Measurements from ENCODE around the gene EIF2AK2. TPM values are rescaled to one million over a fixed set of nuclear protein-coding genes. Genes with fewer than 3 reads are reported as not detected.

EIF2AK2 gene
- total RNA-seq, 1 donor from 2014 or later: 57.1 TPM

DNA sequence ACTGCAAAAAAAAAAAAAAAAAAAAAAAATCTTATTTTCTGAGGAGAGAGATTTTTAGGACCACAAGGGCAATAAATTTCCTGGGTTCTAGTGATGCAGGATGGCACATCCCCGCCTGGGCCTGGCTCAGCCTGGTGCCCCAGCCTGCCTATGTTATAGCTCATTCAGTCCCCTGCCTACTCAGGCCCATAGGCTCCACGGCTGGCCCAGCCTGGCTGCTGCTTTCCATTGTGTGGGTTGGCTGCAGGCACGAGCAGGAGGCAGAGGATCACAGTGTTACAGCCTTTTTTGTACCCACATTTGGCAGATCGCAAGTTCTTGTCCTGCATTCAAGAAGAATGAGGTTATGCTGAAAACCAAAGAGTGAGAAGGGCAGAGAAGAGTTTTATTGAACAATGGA is 34.5 kb upstream of the EIF2AK2 start:
- no peak for TF ChIP-seq CTCF (IDR thresholded peaks at IDR 0.05)

DNA sequence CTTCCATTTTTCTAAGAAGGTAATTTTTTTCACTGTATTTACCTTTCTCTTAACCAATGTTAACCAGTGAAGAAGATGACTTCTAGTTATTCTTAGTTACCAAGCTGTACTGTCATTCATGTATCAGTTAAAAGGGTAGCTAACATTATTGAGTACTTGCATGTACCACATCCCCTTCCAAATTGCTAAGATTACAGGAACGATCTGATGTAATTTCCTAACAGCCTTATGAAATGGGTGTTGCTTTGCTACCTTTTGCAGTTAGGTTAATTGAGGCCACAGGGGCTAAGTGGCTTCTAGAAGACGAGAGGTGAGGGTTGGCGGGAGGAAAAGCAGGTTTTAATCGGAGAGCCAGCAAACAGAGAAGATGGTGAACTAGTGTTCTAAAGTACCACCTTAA is 33.5 kb upstream of the EIF2AK2 start:
- intact Hi-C loops (cut with DNase I): no loop called here
- H3K27ac ChIP-seq: no peak overlapping the region
- no peaks in the 10 kb centered on the region for H3K9me3 ChIP-seq
- no peaks in the 10 kb centered on the region for H3K27me3 ChIP-seq
- no peak for DNase-seq
- no peak overlapping the region for H3K4me3 ChIP-seq
- TF ChIP-seq CTCF (IDR thresholded peaks at IDR 0.05): no peak
- no peak for ATAC-seq
- no peaks in the 10 kb centered on the region for H3K36me3 ChIP-seq
- H3K4me1 ChIP-seq: no peaks in the 10 kb centered on the region

More for the DNA sequence above, 34.5 kb upstream of the EIF2AK2 start:
- Histone ChIP-seq H3K27me3 (no peaks in the 10 kb centered on the region), H3K36me3 (no peaks in the 10 kb centered on the region), H3K27ac (no peak overlapping the region), H3K9me3 (no peaks in the 10 kb centered on the region), H3K4me1 (no peaks in the 10 kb centered on the region), H3K4me3 (no peak overlapping the region)
- intact Hi-C loops (cut with DNase I): no loop called here
- no peak for DNase-seq
- ATAC-seq: no peak

DNA sequence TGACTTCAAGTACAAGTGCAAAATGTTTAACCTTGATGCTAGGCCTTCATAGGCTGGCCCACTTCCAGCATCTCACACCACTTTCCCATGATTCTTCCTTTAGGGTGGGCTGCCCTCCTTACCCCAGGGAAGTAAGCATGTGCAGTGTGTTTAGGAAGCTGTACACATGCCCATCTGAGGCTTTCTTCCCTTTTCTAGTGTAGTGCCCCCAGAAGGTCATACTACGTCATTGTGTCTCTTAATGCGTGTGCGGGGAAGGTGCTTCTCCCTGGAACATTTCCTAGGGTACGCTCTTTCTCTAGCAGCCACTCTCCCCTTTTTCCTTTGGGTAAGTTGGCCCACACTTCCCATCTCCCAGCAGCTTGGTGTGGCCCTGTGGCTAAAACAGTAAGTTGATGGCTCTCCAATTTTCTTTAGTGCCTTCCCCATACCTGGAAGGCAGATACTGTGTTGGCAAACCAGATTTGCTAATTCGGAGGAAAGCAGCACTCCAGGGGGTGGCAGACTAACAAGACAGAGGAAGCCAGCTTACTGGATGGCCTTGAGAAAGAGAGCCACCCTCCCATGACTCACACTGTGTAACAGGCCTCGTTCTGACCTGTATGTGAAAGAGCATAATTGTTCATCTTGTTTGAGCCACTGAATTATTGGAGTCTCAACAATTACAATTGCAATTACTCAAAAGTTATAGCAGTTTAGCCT is 32.8 kb upstream of the EIF2AK2 start:
- no peak for DNase-seq
- H3K27ac ChIP-seq: no peak overlapping the region

DNA sequence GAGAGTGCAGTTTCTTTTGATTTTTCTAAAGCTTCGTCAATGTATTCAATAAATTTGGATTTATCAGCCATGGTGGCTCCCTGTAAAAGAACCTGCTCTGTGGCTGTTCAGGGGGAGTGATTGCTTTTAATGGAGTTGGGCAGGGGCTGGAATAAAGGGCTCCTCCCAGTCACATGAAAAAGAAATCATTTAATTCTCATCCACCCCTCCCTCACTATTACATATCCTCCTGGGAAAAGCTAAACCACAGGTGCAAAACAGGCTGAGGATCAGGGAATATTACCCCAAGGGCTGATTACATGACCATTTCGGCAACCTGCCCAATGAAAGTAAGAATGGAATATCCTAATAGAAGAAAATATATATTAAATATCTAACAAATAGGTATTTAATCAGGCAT is 31.8 kb upstream of the EIF2AK2 start, which contains the start of gene SULT6B1:
TSS of gene SULT6B1 (minus strand) at position 101 of the 400 bp plus-strand sequence. CDS start at position 71, 30 bp downstream.
- no peaks in the 10 kb centered on the region for H3K9me3 ChIP-seq
- DNase-seq: no peak
- H3K4me3 ChIP-seq: no peak within 1 kb of the TSS
- no peaks in the 10 kb centered on the region for H3K27me3 ChIP-seq
- no peaks in the 10 kb centered on the region for H3K4me1 ChIP-seq
- no peak for ATAC-seq
- intact Hi-C loops (cut with DNase I): no loop called here
- no peaks in the 10 kb centered on the region for H3K36me3 ChIP-seq
- no peak within 1 kb of the TSS for H3K27ac ChIP-seq
- TF ChIP-seq CTCF (IDR thresholded peaks at IDR 0.05): no peak

More for the DNA sequence above, 32.8 kb upstream of the EIF2AK2 start:
- intact Hi-C loops (cut with DNase I): no loop called here
- no peaks in the 10 kb centered on the region for H3K27me3 ChIP-seq
- no peak overlapping the region for H3K4me3 ChIP-seq
- no peaks in the 10 kb centered on the region for H3K4me1 ChIP-seq
- no peaks in the 10 kb centered on the region for H3K36me3 ChIP-seq
- peak; percentile 86 for ATAC-seq
- TF ChIP-seq CTCF (IDR thresholded peaks at IDR 0.05): no peak
- H3K9me3 ChIP-seq: no peaks in the 10 kb centered on the region

DNA sequence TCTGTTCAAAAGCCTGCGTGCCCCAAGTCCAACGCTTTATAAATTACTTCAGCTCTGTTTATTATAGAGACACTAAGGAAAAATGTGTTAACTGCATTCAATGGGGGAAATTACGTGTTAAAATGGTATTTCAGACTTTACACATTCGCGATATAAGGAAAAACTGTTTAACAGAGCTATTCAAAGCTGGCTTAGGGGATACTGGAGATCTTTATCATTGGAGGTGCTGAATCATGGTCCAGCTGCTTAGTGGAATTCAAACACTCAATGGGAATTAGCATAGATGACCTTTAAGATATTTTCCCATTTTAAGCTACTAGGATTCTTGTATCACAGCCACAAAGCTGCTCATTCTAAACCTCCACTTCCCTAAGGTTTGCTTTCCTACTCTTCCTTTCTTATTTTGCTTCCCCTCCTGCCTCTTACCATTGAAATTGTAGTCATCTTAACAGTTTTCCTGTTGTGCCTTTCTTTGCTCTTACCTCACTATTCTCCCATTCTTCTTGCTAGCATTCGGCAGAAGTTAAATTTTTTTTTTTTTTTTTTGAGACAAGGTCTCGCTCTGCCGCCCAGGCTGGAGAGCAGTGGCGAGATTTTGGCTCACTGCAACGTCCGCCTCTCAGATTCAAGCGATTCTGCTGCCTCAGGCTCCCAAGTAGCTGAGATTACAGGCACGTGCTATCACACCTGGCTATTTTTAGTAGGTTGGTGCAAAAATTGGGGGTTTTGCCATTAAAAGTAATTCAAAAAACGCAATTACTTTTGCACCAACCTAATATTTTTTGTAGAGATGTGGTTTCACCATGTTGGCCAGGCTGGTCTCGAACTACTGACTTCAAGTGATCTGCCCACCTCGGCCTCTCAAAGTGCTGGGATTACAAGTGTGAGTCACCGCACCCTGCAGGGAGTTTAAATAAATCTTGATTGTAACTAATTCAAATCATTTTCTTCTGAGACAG is 25.2 kb upstream of the EIF2AK2 start:
- intact Hi-C loops (cut with DNase I): no loop called here
- no peak for ATAC-seq

More for the DNA sequence above, 25.2 kb upstream of the EIF2AK2 start:
- Histone ChIP-seq H3K4me1 (no peaks in the 10 kb centered on the region), H3K4me3 (no peak overlapping the region), H3K27ac (no peak overlapping the region), H3K9me3 (no peaks in the 10 kb centered on the region), H3K27me3 (no peaks in the 10 kb centered on the region), H3K36me3 (no peaks in the 10 kb centered on the region)
- DNase-seq: no peak
- no peak for TF ChIP-seq CTCF (IDR thresholded peaks at IDR 0.05)

Data from upper lobe of right lung (tissue), 1 donor.